Esophagus squamous epithelium (tissue), 4 donors: Measurements from ENCODE around the gene SPOCK1.

Experiments used
- CTCF ChIP-seq, 6 experiments: fragments of 450-650 bp in 4 of 6; fragments of 200-600 bp in 2 of 6; sonication (generic) in 2 of 6; IDR thresholded peaks; one replicate each; pipeline ENCODE4 v1.5.1; 2016 to 2019; ENCODE audit warnings: antibody characterized with exemption in 6 of 6, mild to moderate bottlenecking in 4 of 6, moderate library complexity in 4 of 6
- POLR2A ChIP-seq, 4 donors: fragments of 450-650 bp; IDR thresholded peaks; one replicate each; pipeline ENCODE4 v1.6.1; 2017; ENCODE audit warnings: antibody characterized with exemption in 4 of 4, mild to moderate bottlenecking in 4 of 4, moderate library complexity in 3 of 4

GRCh38 chr5:137158691-137159090 lies 340.4 kb downstream of the SPOCK1 start:
- no peak for TF ChIP-seq CTCF (IDR thresholded peaks at IDR 0.05)
- no peak for TF ChIP-seq POLR2A (IDR thresholded peaks at IDR 0.05)
